ENCODE data around the gene SPEM3.

GRCh38 chr17:7459961-7460545 lies 31.4 kb downstream of the SPEM3 start:
- no peak for TF ChIP-seq CTCF (conservative IDR thresholded peaks at IDR 0.05; ENCODE audit: low read depth, low read length)
- TF ChIP-seq FOS (IDR thresholded peaks at IDR 0.05; ENCODE audit: low read depth, low read length), result no peak
- no peak for TF ChIP-seq SMC3 (IDR thresholded peaks at IDR 0.05; ENCODE audit: low read depth, low read length)
- no peak for TF ChIP-seq MAFK (IDR thresholded peaks at IDR 0.05; ENCODE audit: low read depth, low read length)
- TF ChIP-seq CEBPB (IDR thresholded peaks at IDR 0.05; ENCODE audit: low read depth, low read length), result no peak
- TF ChIP-seq MXI1 (IDR thresholded peaks at IDR 0.05; ENCODE audit: borderline replicate concordance, low read depth, low read length), result no peak
